ENCODE data around the gene APOE.
"Not testable (repeated sequence)": the region's sequence is repeated elsewhere in the genome, so short reads cannot be mapped to it uniquely, and the experiment has no call there.

The APOE gene

DNA sequence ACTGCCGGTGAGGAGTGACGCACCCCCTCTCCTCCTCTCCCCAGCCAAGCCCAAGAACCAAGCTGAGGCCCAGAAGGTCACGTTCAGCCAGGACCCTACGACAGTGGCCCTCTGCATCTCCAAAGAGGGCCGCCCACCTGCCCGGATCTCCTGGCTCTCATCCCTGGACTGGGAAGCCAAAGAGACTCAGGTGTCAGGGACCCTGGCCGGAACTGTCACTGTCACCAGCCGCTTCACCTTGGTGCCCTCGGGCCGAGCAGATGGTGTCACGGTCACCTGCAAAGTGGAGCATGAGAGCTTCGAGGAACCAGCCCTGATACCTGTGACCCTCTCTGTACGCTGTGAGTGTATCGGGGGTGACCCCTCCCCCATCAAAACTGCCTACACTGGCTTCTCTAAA is 33.8 kb upstream of the APOE start:
- H3K36me3 ChIP-seq (ENCODE audit: control insufficient read depth in 1 of 2, insufficient read depth in 2 of 2, low read length in 2 of 2): peaks cover 22 to 52% of the 10 kb centered on the region in 2 donors
- H3K9ac ChIP-seq (ENCODE audit: low read depth in 1 of 2, low read length in 2 of 2): no peak overlapping the region
- no peaks in the 10 kb centered on the region for H3K9me3 ChIP-seq (ENCODE audit: control insufficient read depth in 1 of 2, low read length in 2 of 2)
- no peak overlapping the region for H3K27ac ChIP-seq (ENCODE audit: low read depth, low read length)
- peaks cover 20 to 21% of the 10 kb centered on the region in 2 donors for H3K4me1 ChIP-seq (ENCODE audit: control insufficient read depth in 1 of 2, insufficient read depth in 2 of 2, low read length in 2 of 2)
- H3K4me3 ChIP-seq (ENCODE audit: low read depth in 1 of 2, low read length in 2 of 2): no peak overlapping the region
- no peaks in the 10 kb centered on the region for H3K27me3 ChIP-seq (ENCODE audit: control insufficient read depth in 1 of 2, insufficient read depth in 2 of 2, low read length in 2 of 2)

DNA sequence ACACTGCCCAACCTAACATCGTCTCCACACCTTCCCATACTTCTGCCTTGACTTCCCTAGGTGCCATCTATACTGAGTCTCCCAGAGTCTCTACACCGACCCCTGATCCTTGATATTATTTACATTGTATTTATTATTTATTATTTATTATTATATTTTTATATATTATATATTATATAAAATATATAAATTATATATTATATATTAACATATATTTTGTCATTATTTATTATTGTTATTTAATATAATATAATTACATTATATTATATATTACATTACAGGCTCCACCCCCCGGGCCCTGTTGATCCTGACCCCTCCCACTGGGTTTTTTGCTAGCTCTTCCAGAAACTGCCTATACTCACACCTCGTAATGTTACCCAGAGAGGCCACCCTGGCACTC is 32.9 kb upstream of the APOE start:
- Histone ChIP-seq H3K9ac (ENCODE audit: low read depth in 1 of 2, low read length in 2 of 2) (no peak overlapping the region), H3K36me3 (ENCODE audit: control insufficient read depth in 1 of 2, insufficient read depth in 2 of 2, low read length in 2 of 2) (peaks cover 22 to 56% of the 10 kb centered on the region in 2 donors), H3K4me3 (ENCODE audit: low read depth in 1 of 2, low read length in 2 of 2) (no peak overlapping the region), H3K4me1 (ENCODE audit: control insufficient read depth in 1 of 2, insufficient read depth in 2 of 2, low read length in 2 of 2) (peaks cover 20 to 21% of the 10 kb centered on the region in 2 donors), H3K9me3 (ENCODE audit: control insufficient read depth in 1 of 2, low read length in 2 of 2) (no peaks in the 10 kb centered on the region), H3K27me3 (ENCODE audit: control insufficient read depth in 1 of 2, insufficient read depth in 2 of 2, low read length in 2 of 2) (no peaks in the 10 kb centered on the region), H3K27ac (ENCODE audit: low read depth, low read length) (no peak overlapping the region)

DNA sequence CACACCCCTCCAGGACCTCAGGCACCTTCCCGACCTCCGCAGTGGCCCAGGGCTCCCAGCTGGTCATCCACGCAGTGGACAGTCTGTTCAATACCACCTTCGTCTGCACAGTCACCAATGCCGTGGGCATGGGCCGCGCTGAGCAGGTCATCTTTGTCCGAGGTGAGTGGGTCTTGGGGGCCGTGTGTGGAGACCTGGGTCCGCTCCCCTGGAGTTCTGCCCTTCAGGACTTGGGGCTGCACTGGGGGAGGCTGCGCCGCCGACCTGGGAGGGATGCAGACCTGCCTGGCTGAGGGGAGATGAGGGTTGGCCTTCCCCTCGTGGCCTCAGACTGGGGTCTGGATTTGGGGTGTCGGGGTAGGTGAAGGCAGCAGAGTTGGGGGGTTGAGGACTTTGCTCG is 31.3 kb upstream of the APOE start:
- no peak overlapping the region for H3K9ac ChIP-seq (ENCODE audit: low read depth in 1 of 2, low read length in 2 of 2)
- H3K36me3 ChIP-seq (ENCODE audit: control insufficient read depth in 1 of 2, insufficient read depth in 2 of 2, low read length in 2 of 2): peaks cover 22 to 60% of the 10 kb centered on the region in 2 donors
- H3K9me3 ChIP-seq (ENCODE audit: control insufficient read depth in 1 of 2, low read length in 2 of 2): no peaks in the 10 kb centered on the region
- no peaks in the 10 kb centered on the region for H3K27me3 ChIP-seq (ENCODE audit: control insufficient read depth in 1 of 2, insufficient read depth in 2 of 2, low read length in 2 of 2)
- H3K4me3 ChIP-seq (ENCODE audit: low read depth in 1 of 2, low read length in 2 of 2): no peak overlapping the region
- peaks cover 20 to 21% of the 10 kb centered on the region in 2 donors for H3K4me1 ChIP-seq (ENCODE audit: control insufficient read depth in 1 of 2, insufficient read depth in 2 of 2, low read length in 2 of 2)
- H3K27ac ChIP-seq (ENCODE audit: low read depth, low read length): no peak overlapping the region

DNA sequence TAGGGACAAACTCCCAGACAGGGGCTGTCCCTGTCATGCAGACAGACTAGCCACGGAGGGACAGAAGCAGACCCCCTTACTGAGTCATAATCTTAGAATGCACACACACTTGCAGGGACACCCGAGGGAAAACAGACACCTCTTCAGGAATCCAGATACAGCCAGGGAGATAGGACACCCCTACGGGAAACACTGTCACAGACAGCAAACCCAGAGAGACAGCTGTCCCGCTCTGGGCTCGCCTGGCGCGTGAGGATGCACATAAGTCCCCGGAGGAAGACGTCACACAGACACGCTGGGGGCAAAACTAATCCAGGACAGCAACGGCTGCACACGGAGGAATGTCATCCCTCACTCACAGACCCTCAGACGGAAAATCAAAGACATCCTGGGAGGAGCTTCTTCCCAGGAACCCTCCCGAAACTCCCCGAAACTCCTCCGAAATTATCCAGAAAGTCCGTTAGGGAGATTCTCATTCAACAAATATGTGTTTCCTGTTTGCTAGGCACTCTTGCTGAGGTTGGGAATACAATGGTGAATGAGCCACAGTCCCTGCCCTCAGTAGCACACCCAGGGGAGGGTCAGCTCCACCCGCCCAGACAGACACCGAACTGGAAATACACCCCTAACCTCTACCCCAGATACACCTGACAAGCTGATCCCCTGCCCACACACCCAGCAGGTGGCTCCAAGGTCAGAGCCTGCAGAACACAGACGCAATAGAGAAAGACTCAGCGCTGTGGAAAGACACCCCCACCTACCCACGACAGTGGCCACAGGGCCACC is 29.7 kb upstream of the APOE start:
- H3K9ac ChIP-seq (ENCODE audit: low read depth in 1 of 2, low read length in 2 of 2): no peak overlapping the region
- no peak overlapping the region for H3K4me3 ChIP-seq (ENCODE audit: low read depth in 1 of 2, low read length in 2 of 2)
- H3K4me1 ChIP-seq (ENCODE audit: control insufficient read depth in 1 of 2, insufficient read depth in 2 of 2, low read length in 2 of 2): peaks cover 10 to 11% of the 10 kb centered on the region in 2 donors
- no peak overlapping the region for H3K27ac ChIP-seq (ENCODE audit: low read depth, low read length)
- no peaks in the 10 kb centered on the region for H3K9me3 ChIP-seq (ENCODE audit: control insufficient read depth in 1 of 2, low read length in 2 of 2)
- H3K27me3 ChIP-seq (ENCODE audit: control insufficient read depth in 1 of 2, insufficient read depth in 2 of 2, low read length in 2 of 2): no peaks in the 10 kb centered on the region
- H3K36me3 ChIP-seq (ENCODE audit: control insufficient read depth in 1 of 2, insufficient read depth in 2 of 2, low read length in 2 of 2): peaks cover 25 to 64% of the 10 kb centered on the region in 2 donors

DNA sequence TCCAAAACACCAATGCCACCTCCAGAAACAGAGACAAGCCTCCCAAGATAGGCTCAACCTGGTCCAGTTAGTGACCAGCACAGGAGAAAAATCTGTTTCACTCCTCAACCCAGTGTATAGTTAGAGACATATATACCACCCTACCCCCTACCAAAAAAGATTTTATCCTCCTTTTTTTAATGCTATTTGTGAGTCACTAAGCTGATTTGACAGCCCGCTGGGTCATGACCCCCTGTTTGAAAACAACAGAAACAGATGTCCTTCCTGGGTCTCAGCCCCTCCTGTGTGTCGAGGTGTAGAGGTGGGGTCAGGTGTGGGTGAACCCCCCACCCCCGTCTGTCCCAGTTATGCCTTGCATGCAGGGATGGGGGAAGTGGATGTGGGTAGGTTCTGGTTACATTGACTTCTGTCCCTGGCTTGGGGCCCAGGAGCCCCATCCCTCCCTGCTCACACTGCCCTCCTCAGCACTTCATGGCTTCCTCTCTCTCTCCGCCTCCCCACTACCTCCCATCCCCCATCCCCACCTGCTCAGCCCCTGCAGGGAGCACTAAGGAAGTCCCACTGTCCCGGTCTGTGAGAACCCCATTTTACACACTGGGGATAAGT is 28.6 kb upstream of the APOE start:
- Histone ChIP-seq H3K27ac (ENCODE audit: low read depth, low read length) (no peak overlapping the region), H3K4me3 (ENCODE audit: low read depth in 1 of 2, low read length in 2 of 2) (no peak overlapping the region), H3K9me3 (ENCODE audit: control insufficient read depth in 1 of 2, low read length in 2 of 2) (no peaks in the 10 kb centered on the region), H3K27me3 (ENCODE audit: control insufficient read depth in 1 of 2, insufficient read depth in 2 of 2, low read length in 2 of 2) (no peaks in the 10 kb centered on the region), H3K9ac (ENCODE audit: low read depth in 1 of 2, low read length in 2 of 2) (no peak overlapping the region), H3K36me3 (ENCODE audit: control insufficient read depth in 1 of 2, insufficient read depth in 2 of 2, low read length in 2 of 2) (peaks cover 20 to 57% of the 10 kb centered on the region in 2 donors), H3K4me1 (ENCODE audit: control insufficient read depth in 1 of 2, insufficient read depth in 2 of 2, low read length in 2 of 2) (peaks cover 10 to 11% of the 10 kb centered on the region in 2 donors)

DNA sequence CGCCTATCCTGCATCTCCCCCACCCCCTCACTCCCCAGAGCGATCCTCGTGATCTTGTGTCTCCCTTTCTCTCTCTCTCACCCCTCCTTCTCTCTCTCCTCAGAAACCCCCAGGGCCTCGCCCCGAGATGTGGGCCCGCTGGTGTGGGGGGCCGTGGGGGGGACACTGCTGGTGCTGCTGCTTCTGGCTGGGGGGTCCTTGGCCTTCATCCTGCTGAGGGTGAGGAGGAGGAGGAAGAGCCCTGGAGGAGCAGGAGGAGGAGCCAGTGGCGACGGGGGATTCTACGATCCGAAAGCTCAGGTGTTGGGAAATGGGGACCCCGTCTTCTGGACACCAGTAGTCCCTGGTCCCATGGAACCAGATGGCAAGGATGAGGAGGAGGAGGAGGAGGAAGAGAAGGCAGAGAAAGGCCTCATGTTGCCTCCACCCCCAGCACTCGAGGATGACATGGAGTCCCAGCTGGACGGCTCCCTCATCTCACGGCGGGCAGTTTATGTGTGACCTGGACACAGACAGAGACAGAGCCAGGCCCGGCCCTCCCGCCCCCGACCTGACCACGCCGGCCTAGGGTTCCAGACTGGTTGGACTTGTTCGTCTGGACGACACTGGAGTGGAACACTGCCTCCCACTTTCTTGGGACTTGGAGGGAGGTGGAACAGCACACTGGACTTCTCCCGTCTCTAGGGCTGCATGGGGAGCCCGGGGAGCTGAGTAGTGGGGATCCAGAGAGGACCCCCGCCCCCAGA is 27.3 kb upstream of the APOE start:
- Histone ChIP-seq H3K36me3 (ENCODE audit: control insufficient read depth in 1 of 2, insufficient read depth in 2 of 2, low read length in 2 of 2) (peaks cover 15 to 47% of the 10 kb centered on the region in 2 donors), H3K4me3 (ENCODE audit: low read depth in 1 of 2, low read length in 2 of 2) (no peak overlapping the region), H3K9me3 (ENCODE audit: control insufficient read depth in 1 of 2, low read length in 2 of 2) (no peaks in the 10 kb centered on the region), H3K9ac (ENCODE audit: low read depth in 1 of 2, low read length in 2 of 2) (no peak overlapping the region), H3K4me1 (ENCODE audit: control insufficient read depth in 1 of 2, insufficient read depth in 2 of 2, low read length in 2 of 2) (peaks cover 10 to 11% of the 10 kb centered on the region in 2 donors), H3K27ac (ENCODE audit: low read depth, low read length) (no peak overlapping the region), H3K27me3 (ENCODE audit: control insufficient read depth in 1 of 2, insufficient read depth in 2 of 2, low read length in 2 of 2) (no peaks in the 10 kb centered on the region)

DNA sequence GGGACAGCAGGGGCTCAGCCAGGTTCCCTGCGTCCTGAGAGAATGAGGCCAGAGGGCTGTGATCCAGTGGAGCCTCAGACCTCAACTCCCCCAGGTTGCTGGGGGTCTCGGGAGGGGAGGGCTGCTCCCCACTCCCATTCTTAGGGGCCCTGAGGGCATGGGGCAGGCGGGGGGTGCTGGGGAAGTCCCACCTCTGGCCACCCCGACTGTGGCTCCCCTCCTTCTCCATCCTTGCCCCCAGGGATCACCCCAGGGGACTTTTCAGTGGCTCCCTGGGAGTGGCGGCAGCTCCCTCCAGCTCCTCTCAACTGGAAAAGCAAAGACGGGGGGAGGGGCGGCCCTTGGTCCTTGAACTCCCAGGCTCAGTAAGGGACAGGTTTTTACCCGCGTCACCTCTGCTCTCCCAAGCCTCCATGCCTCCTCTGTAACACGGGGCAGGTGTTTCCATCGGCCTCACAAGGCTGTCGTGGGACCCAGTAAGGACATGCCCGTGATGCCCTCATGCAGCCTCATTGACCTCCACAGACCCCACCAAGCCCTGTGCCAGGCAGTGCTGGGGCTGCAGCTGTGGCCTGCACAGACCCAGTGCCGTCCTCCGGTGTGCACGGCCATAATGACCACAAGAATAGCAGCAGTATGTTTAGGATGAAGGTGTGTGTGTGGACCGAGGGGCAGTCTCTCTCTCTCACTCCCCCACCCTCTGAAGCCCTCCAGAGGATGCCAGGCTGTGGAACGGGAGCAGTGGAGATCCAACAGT is 26.1 kb upstream of the APOE start:
- no peak overlapping the region for H3K9ac ChIP-seq (ENCODE audit: low read depth in 1 of 2, low read length in 2 of 2)
- no peaks in the 10 kb centered on the region for H3K27me3 ChIP-seq (ENCODE audit: control insufficient read depth in 1 of 2, insufficient read depth in 2 of 2, low read length in 2 of 2)
- no peaks in the 10 kb centered on the region for H3K9me3 ChIP-seq (ENCODE audit: control insufficient read depth in 1 of 2, low read length in 2 of 2)
- H3K27ac ChIP-seq (ENCODE audit: low read depth, low read length): no peak overlapping the region
- peaks cover 10 to 11% of the 10 kb centered on the region in 2 donors for H3K4me1 ChIP-seq (ENCODE audit: control insufficient read depth in 1 of 2, insufficient read depth in 2 of 2, low read length in 2 of 2)
- H3K36me3 ChIP-seq (ENCODE audit: control insufficient read depth in 1 of 2, insufficient read depth in 2 of 2, low read length in 2 of 2): peaks cover 8 to 35% of the 10 kb centered on the region in 2 donors
- H3K4me3 ChIP-seq (ENCODE audit: low read depth in 1 of 2, low read length in 2 of 2): no peak overlapping the region

DNA sequence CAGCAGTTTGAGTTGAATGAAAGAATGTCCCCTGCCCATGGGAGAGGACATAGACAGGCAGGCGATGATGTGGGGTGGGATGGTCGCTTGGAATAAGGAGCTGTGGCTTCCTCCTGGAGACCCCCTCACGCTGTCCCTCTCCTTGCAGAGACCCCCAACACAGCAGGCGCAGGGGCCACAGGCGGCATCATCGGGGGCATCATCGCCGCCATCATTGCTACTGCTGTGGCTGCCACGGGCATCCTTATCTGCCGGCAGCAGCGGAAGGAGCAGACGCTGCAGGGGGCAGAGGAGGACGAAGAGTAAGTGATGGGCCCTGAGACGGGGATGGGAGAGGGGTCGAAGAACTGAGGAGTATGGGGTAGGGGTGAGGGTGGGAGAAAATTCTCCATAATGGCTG is 23.5 kb upstream of the APOE start:
- no peak overlapping the region for H3K4me3 ChIP-seq (ENCODE audit: low read depth in 1 of 2, low read length in 2 of 2)
- H3K9me3 ChIP-seq (ENCODE audit: control insufficient read depth in 1 of 2, low read length in 2 of 2): no peaks in the 10 kb centered on the region
- H3K27ac ChIP-seq (ENCODE audit: low read depth, low read length): no peak overlapping the region
- H3K27me3 ChIP-seq (ENCODE audit: control insufficient read depth in 1 of 2, insufficient read depth in 2 of 2, low read length in 2 of 2): no peaks in the 10 kb centered on the region
- H3K4me1 ChIP-seq (ENCODE audit: control insufficient read depth in 1 of 2, insufficient read depth in 2 of 2, low read length in 2 of 2): no peaks in the 10 kb centered on the region
- no peak overlapping the region for H3K9ac ChIP-seq (ENCODE audit: low read depth in 1 of 2, low read length in 2 of 2)
- peaks cover 15 to 23% of the 10 kb centered on the region in 2 donors for H3K36me3 ChIP-seq (ENCODE audit: control insufficient read depth in 1 of 2, insufficient read depth in 2 of 2, low read length in 2 of 2)

DNA sequence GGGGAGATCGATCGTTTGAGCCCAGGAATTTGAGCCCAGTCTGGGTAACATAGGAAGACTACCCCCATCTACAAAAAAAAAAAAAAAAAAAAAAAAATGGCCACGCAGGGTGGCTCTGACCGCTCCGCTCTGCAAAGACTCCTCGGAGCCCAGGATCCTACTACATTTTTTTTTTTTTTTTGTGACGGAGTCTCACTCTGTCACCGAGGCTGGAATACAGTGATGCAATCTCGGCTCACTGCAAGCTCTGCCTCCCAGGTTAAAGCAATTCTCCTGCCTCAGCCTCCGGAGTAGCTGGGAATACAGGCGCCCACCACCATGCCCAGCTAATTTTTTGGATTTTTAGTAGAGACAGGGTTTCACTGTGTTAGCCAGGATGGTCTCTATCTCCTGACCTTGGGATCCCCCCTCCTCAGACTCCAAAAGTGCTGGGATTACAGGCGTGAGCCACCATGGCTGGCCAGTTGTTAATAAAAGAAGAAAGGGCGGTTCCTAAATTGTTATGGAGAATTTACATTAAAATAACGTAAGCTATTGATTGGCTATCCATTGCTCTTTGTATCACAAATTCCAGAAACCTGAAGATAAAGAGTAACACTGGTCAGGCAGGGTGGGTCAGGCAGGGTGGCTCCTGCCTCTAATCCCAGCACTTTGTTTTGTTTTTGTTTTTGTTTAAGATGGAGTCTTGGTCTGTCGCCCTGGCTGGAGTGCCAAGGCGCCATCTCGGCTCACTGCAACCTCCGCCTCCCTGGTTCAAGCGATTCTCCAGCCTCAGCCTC is 22.8 kb upstream of the APOE start:
- not testable (repeated sequence) for H3K9ac ChIP-seq (ENCODE audit: low read depth in 1 of 2, low read length in 2 of 2); H3K9me3 ChIP-seq (ENCODE audit: control insufficient read depth in 1 of 2, low read length in 2 of 2); H3K27me3 ChIP-seq (ENCODE audit: control insufficient read depth in 1 of 2, insufficient read depth in 2 of 2, low read length in 2 of 2); H3K4me1 ChIP-seq (ENCODE audit: control insufficient read depth in 1 of 2, insufficient read depth in 2 of 2, low read length in 2 of 2); H3K27ac ChIP-seq (ENCODE audit: low read depth, low read length); H3K4me3 ChIP-seq (ENCODE audit: low read depth in 1 of 2, low read length in 2 of 2)
- peaks cover 15 to 21% of the 10 kb centered on the region in 2 donors for H3K36me3 ChIP-seq (ENCODE audit: control insufficient read depth in 1 of 2, insufficient read depth in 2 of 2, low read length in 2 of 2)

Measured in duodenal mucosa (tissue), 2 donors.